ENCODE data around the gene KLHL25.

The KLHL25 gene

GRCh38 chr15:85759376-85759775 is 35.3 kb downstream of the KLHL25 start:
- no peak for DNase-seq (ENCODE audit: low read depth)

- no peak for DNase-seq (ENCODE audit: low read depth)
Measured at GRCh38 chr15:85758655-85758978, 36.1 kb downstream of the KLHL25 start.

GRCh38 chr15:85757939-85758654 is 36.6 kb downstream of the KLHL25 start:
- DNase-seq (ENCODE audit: low read depth), result no peak

GRCh38 chr15:85757073-85757938 is 37.4 kb downstream of the KLHL25 start:
- no peak for DNase-seq (ENCODE audit: low read depth)

- no peak for DNase-seq (ENCODE audit: low read depth)
Measured at GRCh38 chr15:85756411-85757072, 38.2 kb downstream of the KLHL25 start.

- DNase-seq (ENCODE audit: low read depth), result no peak
Measured at GRCh38 chr15:85755942-85756341, 38.8 kb downstream of the KLHL25 start.

GRCh38 chr15:85755471-85755870 is 39.3 kb downstream of the KLHL25 start:
- no peak for DNase-seq (ENCODE audit: low read depth)

- no peak for DNase-seq (ENCODE audit: low read depth)
Measured at GRCh38 chr15:85754989-85755388, 39.7 kb downstream of the KLHL25 start.

GRCh38 chr15:85753791-85754452 is 40.8 kb downstream of the KLHL25 start:
- DNase-seq (ENCODE audit: low read depth), result no peak

GRCh38 chr15:85753261-85753660 is 41.5 kb downstream of the KLHL25 start:
- DNase-seq (ENCODE audit: low read depth), result no peak

GRCh38 chr15:85752491-85752961 is 42.2 kb downstream of the KLHL25 start:
- no peak for DNase-seq (ENCODE audit: low read depth)

- DNase-seq (ENCODE audit: low read depth), result no peak
Measured at GRCh38 chr15:85752124-85752475, 42.6 kb downstream of the KLHL25 start.

- no peak for DNase-seq (ENCODE audit: low read depth)
Measured at GRCh38 chr15:85751291-85752123, 43.2 kb downstream of the KLHL25 start.

- DNase-seq (ENCODE audit: low read depth), result no peak
Measured at GRCh38 chr15:85750319-85751290, 44.1 kb downstream of the KLHL25 start.

GRCh38 chr15:85749261-85750151 is 45.2 kb downstream of the KLHL25 start:
- no peak for DNase-seq (ENCODE audit: low read depth)

GRCh38 chr15:85748729-85749128 is 46.0 kb downstream of the KLHL25 start:
- no peak for DNase-seq (ENCODE audit: low read depth)

- no peak for DNase-seq (ENCODE audit: low read depth)
Measured at GRCh38 chr15:85748176-85748575, 46.5 kb downstream of the KLHL25 start.

- no peak for DNase-seq (ENCODE audit: low read depth)
Measured at GRCh38 chr15:85746641-85747040, 48.1 kb downstream of the KLHL25 start.

- DNase-seq (ENCODE audit: low read depth), result no peak
Measured at GRCh38 chr15:85745525-85746150, 49.1 kb downstream of the KLHL25 start.
